HFF-Myc (cell line): ENCODE measurements around the gene EIF2D.
A peak's percentile ranks its signal among the peaks of the same experiment; 100 is the strongest.
"Not testable (repeated sequence)": the region's sequence is repeated elsewhere in the genome, so short reads cannot be mapped to it uniquely, and the experiment has no call there.

ENCODE experiments used
- DNase-seq: peaks from one replicate; pipeline ENCODE4 v3.0.0-alpha.2; 2011; ENCODE audit warnings: low read depth; ENCODE audit errors: extremely low read depth
- H3K4me3 ChIP-seq: replicated peaks from 2 replicates; pipeline ENCODE4 v1.5.1; 2011; ENCODE audit warnings: low read depth, mild to moderate bottlenecking, control low read depth, low read length
- TF ChIP-seq, protein P1 (sequence below): IDR thresholded peaks from 2 replicates; pipeline ENCODE4 v1.5.1; 2012; ENCODE audit warnings: mild to moderate bottlenecking, low read depth, low read length, control low read depth; ENCODE audit errors: missing control alignments

The EIF2D gene

DNA sequence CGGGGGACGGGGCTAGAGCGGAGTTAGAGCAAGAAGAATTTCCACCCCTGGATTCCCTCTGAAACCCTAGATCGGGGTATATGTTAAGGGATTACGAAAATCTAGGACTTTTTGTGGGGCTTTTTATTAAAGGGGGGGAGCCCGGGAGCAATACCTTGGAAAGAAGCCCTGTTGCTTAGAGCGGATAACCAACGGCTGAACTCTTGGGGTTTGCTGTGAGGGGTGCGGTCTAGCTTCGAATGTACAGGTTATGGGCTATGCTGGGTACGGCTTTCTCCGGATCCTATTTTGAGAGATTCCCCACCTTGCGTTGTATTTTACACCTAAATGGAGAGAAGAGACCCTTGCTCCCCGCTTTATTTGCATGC, 23.7 kb upstream of the EIF2D start:
- TF ChIP-seq, protein P1, sequence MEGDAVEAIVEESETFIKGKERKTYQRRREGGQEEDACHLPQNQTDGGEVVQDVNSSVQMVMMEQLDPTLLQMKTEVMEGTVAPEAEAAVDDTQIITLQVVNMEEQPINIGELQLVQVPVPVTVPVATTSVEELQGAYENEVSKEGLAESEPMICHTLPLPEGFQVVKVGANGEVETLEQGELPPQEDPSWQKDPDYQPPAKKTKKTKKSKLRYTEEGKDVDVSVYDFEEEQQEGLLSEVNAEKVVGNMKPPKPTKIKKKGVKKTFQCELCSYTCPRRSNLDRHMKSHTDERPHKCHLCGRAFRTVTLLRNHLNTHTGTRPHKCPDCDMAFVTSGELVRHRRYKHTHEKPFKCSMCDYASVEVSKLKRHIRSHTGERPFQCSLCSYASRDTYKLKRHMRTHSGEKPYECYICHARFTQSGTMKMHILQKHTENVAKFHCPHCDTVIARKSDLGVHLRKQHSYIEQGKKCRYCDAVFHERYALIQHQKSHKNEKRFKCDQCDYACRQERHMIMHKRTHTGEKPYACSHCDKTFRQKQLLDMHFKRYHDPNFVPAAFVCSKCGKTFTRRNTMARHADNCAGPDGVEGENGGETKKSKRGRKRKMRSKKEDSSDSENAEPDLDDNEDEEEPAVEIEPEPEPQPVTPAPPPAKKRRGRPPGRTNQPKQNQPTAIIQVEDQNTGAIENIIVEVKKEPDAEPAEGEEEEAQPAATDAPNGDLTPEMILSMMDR = no peak
- peak overlapping the region; percentile 72 for H3K4me3 ChIP-seq
- no peak for DNase-seq

DNA sequence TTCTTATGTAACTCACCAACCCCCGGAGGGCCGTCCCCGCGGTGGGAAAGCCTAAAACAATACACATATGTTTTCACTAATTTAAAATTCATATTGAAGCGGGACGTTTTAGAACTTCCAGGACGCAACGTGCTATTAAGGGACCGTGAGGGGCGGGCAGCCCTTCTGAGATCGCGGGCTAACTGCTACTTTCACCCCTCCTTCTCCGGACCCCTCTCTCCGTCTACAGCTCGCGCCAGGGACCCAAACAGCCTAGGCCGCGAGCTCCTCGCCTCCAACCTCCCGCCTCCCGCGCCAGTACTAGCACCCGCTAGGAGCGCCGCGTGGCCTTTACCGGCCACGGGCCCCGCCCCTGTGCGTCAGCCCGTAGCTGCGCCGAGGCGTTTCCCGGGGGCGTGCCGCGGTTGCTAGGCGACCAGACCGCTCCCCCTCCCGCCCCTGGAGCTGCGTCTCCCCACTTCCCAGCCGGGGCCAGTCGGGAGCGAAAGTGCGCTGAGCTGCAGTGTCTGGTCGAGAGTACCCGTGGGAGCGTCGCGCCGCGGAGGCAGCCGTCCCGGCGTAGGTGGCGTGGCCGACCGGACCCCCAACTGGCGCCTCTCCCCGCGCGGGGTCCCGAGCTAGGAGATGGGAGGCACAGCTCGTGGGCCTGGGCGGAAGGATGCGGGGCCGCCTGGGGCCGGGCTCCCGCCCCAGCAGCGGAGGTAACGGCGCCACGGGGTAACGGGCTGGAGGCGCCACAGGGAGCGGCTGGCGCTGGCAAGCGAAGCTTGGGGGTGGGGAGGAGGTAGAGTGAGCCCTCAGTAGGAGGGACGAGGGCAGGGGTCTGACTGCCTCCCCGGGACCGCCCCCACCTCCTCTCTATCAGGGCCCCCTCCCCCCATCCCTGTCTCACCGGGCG, 23.1 kb upstream of the EIF2D start, which contains the start of gene DYRK3:
Gene DYRK3 (plus strand): TSS at position 457 of the 898 bp plus-strand sequence. CDS start 168 bp downstream, at position 625.
- TF ChIP-seq, protein P1 = no peak
- peak within 1 kb of the TSS; percentile 72 for H3K4me3 ChIP-seq
- peak; percentile 70 for DNase-seq

DNA sequence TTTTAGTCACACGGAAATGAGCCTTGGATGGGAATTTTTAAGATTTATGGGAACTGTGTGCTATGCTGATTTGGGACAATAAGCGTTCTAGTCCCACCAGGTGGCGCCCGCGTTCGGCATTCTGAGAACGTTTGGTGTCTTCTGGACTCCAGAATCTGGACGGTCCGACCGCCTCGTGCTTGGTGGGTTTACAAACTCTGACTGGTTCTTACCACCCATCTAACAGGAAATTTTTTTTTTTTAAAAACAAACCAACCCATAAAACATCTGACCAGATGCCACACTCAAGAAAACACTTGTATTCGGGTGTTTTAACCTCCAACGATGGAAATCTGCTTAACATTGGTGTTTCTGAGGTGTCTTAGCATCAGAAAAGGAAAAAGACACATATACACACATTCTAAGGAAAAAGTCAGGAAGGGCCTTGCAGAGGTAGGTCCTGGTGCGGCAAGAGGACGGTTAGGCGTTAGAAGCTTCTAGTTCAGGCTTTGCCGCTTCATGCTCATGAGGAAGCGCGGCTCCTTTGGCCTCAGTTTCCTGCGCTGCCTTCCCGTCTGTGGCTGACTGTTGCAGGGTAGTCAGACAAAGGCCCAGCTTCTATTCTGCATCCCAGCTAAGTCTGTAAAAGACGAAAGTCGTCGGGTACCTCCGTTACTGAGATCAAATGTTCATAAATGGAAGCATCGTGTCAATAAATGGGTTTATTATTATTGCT, 22.3 kb upstream of the EIF2D start:
- DNase-seq = peak; percentile 92
- peak overlapping the region; percentile 72 for H3K4me3 ChIP-seq
- TF ChIP-seq, protein P1 = peak; percentile 89

DNA sequence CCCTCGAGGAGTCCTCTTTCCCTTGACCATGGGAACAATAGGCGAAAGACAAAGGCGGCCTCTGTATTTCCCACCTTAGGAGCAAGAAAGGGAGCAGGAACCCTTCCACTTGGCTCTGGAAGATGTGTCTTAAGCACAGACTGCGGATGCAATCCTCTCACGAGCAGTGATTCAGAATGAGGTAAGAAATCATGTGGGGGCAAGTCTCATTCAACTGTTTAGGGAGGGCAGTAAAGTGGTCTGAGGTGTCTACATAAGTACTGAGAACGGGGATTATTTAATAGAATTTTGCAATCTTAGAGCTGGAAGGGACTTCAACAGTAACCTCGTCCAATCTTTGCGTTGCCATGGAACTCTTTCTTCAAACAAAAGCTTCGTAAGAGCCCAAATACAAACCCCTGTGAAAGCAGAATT, 21.4 kb upstream of the EIF2D start:
- H3K4me3 ChIP-seq = no peak overlapping the region
- TF ChIP-seq, protein P1 = no peak
- DNase-seq = peak; percentile 59

DNA sequence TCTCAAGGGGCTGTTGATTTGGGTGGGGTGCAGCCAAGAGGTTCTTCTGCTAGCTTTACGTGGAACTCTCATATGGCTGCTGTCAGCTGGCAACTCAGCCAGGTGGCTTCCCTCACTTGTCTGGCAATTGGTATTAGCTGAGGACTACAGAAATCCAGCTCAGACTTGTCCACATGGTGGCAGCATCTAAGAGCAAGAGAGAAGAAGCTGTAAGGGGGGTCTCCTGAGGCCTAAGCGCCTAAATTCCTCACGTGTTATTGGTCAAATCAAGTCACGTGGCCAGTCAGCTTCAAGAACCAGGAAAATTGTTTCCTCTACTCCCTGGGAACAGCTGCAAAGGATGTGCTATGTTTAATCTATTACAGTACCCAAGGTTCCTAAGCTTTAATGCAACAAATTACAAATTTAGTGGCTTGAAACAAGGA, 18.8 kb upstream of the EIF2D start:
- TF ChIP-seq, protein P1 = peak; percentile 56
- no peak overlapping the region for H3K4me3 ChIP-seq
- peak; percentile 78 for DNase-seq

DNA sequence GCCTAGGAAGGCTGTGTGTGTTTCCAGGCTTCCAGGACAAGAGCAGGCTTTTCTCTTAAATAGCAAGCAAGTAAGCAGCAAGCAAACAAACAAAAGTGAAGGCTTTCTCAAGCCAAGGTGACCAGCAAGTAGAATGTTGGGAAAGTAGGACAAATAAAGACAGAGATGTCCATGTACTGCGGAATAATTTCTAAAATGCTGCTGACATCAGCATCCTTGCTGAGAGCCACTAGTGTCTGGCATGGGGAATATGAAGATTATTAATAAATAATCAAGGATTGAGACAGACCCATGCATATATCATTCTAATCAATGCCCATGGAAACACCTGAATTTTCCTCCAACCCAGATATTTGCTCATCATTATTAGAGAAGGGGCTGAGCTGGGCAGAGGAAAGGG, 16.7 kb upstream of the EIF2D start:
- DNase-seq = no peak
- TF ChIP-seq, protein P1 = no peak
- H3K4me3 ChIP-seq = no peak overlapping the region

DNA sequence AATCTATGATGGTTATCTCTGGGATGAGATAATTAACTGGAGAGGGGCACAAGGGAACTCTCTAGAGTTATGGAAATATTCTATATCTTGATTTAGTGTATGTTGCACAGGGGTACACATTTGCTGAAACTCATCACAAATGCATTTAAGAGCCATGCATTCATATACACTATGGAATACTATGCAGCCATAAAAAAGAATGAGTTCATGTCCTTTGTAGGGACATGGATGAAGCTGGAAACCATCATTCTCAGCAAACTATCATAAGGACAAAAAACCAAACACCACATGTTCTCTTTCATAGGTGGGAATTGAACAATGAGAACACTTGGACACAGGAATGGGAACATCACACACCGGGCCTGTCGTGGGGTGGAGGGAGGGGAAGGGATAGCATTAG, 14.1 kb upstream of the EIF2D start:
- DNase-seq, H3K4me3 ChIP-seq: not testable (repeated sequence)
